Endothelial cell of umbilical vein (primary cell): ENCODE measurements around the gene CS. TPM values are rescaled to one million over a fixed set of nuclear protein-coding genes. Genes with fewer than 3 reads are reported as not detected.

Experiments used
- BruUV-seq: library from RNA; stranded (reverse); fragments of 400-500 nt; replicated peaks from 2 replicates; lab custom pipeline; 2021; lab: Mats Ljungman, UMichigan
- CTCF ChIA-PET: fragments of 300-600, 350-600 bp; sonication (Branson Sonifier 250); formaldehyde crosslinking; loops from one replicate; lab custom pipeline; 2021; ENCODE audit warnings: antibody characterized with exemption, inconsistent platforms; lab: Charles Lee
- POLR2A ChIA-PET: fragments of 300-600, 350-600 bp; sonication (Branson Sonifier 250); formaldehyde crosslinking; loops from one replicate; lab custom pipeline; 2021; ENCODE audit warnings: antibody characterized with exemption, inconsistent platforms; lab: Charles Lee
- DNase-seq: peaks from one replicate; pipeline ENCODE4 v3.0.0-alpha.2; 2011; ENCODE audit warnings: low read depth, low spot score
- FAIRE-seq: peaks from 2 replicates; lab custom pipeline; 2011; peaks lifted over from hg19 to GRCh38; lab: Jason Lieb, UNC
- H2AFZ ChIP-seq: 2 replicates; pipeline ENCODE4 v1.6.0; 2012; ENCODE audit warnings: low read depth, low read length, control low read depth, inconsistent platforms
- H3K27ac ChIP-seq: 2 replicates; pipeline ENCODE4 v1.5.1; 2011; ENCODE audit warnings: low read depth, mild to moderate bottlenecking, control low read depth, low read length, moderate library complexity; ENCODE audit not compliant: insufficient read depth
- H3K27me3 ChIP-seq, 2 experiments: 2 replicates each; pipeline versions ENCODE4 v1.6.0 to v1.6.1; 2011; ENCODE audit warnings: low read length in 2 of 2, mixed read lengths in 1 of 2; ENCODE audit not compliant: control insufficient read depth in 2 of 2, insufficient read depth in 2 of 2
- H3K36me3 ChIP-seq, 2 experiments: 2 replicates in 1 of 2; 3 replicates in 1 of 2; pipeline ENCODE4 v1.5.1; 2011; ENCODE audit warnings: low read length in 2 of 2, mild to moderate bottlenecking in 1 of 2, moderate library complexity in 1 of 2; ENCODE audit not compliant: control insufficient read depth in 2 of 2, insufficient read depth in 2 of 2; ENCODE audit errors: extremely low read depth in 1 of 2
- H3K4me1 ChIP-seq: 3 replicates; pipeline ENCODE4 v1.5.1; 2011; ENCODE audit warnings: mild to moderate bottlenecking, low read length; ENCODE audit not compliant: control insufficient read depth, insufficient read depth; ENCODE audit errors: extremely low read depth
- H3K4me2 ChIP-seq: 2 replicates; pipeline ENCODE4 v1.6.1; 2011; ENCODE audit warnings: low read length, control low read depth, mixed read lengths; ENCODE audit not compliant: insufficient read depth
- H3K4me3 ChIP-seq, 3 experiments: fragments of 200-600 bp in 1 of 3; sonication (generic), shearing (Covaris generic) in 1 of 3; replicated peaks in 1 of 3; 2 replicates each; pipeline ENCODE4 v1.5.1; 2011 to 2016; ENCODE audit warnings: control low read depth in 3 of 3, low read length in 3 of 3, mild to moderate bottlenecking in 2 of 3, inconsistent platforms in 1 of 3, low read depth in 1 of 3, moderate library complexity in 1 of 3; ENCODE audit not compliant: insufficient read depth in 1 of 3
- H3K79me2 ChIP-seq: 2 replicates; pipeline ENCODE4 v1.6.0; 2012; ENCODE audit warnings: low read length, inconsistent platforms; ENCODE audit not compliant: control insufficient read depth, insufficient read depth
- H3K9ac ChIP-seq: replicated peaks from 2 replicates; pipeline ENCODE3; 2011; ENCODE audit warnings: low read length, control low read depth; ENCODE audit not compliant: insufficient read depth; ENCODE audit errors: extremely low read depth
- H3K9me1 ChIP-seq: replicated peaks from 3 replicates; pipeline ENCODE4 v1.6.0; 2011; ENCODE audit warnings: mild to moderate bottlenecking, low read length; ENCODE audit not compliant: control insufficient read depth, insufficient read depth; ENCODE audit errors: extremely low read depth
- H3K9me3 ChIP-seq: replicated peaks from 2 replicates; pipeline ENCODE4 v1.5.1; 2012; ENCODE audit warnings: low read length, inconsistent platforms; ENCODE audit not compliant: control insufficient read depth, insufficient read depth
- H4K20me1 ChIP-seq: replicated peaks from 2 replicates; pipeline ENCODE3; 2011; ENCODE audit warnings: mild to moderate bottlenecking, low read length; ENCODE audit not compliant: control insufficient read depth, insufficient read depth; ENCODE audit errors: extremely low read depth
- CTCF ChIP-seq, 2 donors: IDR thresholded peaks; 1 replicate in 1 of 2; 2 replicates in 1 of 2; pipeline ENCODE4 v1.5.1; 2011; ENCODE audit warnings: low read length in 2 of 2, mild to moderate bottlenecking in 2 of 2, moderate library complexity in 2 of 2, control low read depth in 1 of 2, inconsistent platforms in 1 of 2, low read depth in 1 of 2; ENCODE audit not compliant: insufficient read depth in 1 of 2; ENCODE audit errors: extremely low read depth in 1 of 2
- EZH2 ChIP-seq: IDR thresholded peaks from 2 replicates; pipeline ENCODE4 v1.6.1; 2012; ENCODE audit warnings: borderline replicate concordance, low read depth, mild to moderate bottlenecking, moderate library complexity, low read length, inconsistent platforms; ENCODE audit not compliant: severe bottlenecking
- FOS ChIP-seq: IDR thresholded peaks from 2 replicates; pipeline ENCODE4 v1.6.1; 2011; ENCODE audit warnings: mild to moderate bottlenecking, low read length, moderate library complexity, borderline replicate concordance; ENCODE audit not compliant: insufficient read depth
- GATA2 ChIP-seq: IDR thresholded peaks from 2 replicates; pipeline ENCODE4 v1.7.0; 2011; ENCODE audit warnings: low read depth, mild to moderate bottlenecking, moderate library complexity, mixed read lengths, low read length; ENCODE audit not compliant: insufficient read length, insufficient read depth
- JUN ChIP-seq: IDR thresholded peaks from 2 replicates; pipeline ENCODE4 v1.6.1; 2011; ENCODE audit warnings: borderline replicate concordance, low read depth; ENCODE audit not compliant: insufficient read length, insufficient read depth
- MAX ChIP-seq: IDR thresholded peaks from 2 replicates; pipeline ENCODE4 v1.6.1; 2011; ENCODE audit not compliant: insufficient read depth, insufficient read length
- MYC ChIP-seq: IDR thresholded peaks from one replicate; pipeline ENCODE4 v1.6.1; 2011; ENCODE audit warnings: mild to moderate bottlenecking, low read depth, low read length
- POLR2A ChIP-seq: IDR thresholded peaks from 2 replicates; pipeline ENCODE4 v1.6.1; 2012; ENCODE audit warnings: low read depth, mild to moderate bottlenecking, control low read depth, low read length
- POLR2AphosphoS5 ChIP-seq: IDR thresholded peaks from 2 replicates; pipeline ENCODE4 v1.6.1; 2012; ENCODE audit warnings: low read depth, mild to moderate bottlenecking, control low read depth, low read length, moderate library complexity; ENCODE audit not compliant: insufficient read depth
- dilution Hi-C: fragments of 300-500 bp; cut with MboI; formaldehyde crosslinking; loops from one replicate; pipeline ENCODE4 v1.15.0; 2019; ENCODE audit warnings: low sequenced_read_pairs; ENCODE audit not compliant: extremely low pct_ligation_motif_present
- intact Hi-C: fragments of 100-400 bp; cut with micrococcal nuclease; formaldehyde crosslinking; loops from one replicate; pipeline ENCODE4 v1.10.0; 2022
- polyA plus RNA-seq, 4 experiments: library from polyadenylated mRNA; depleted of rRNA in 3 of 4; stranded (reverse) in 3 of 4; unstranded in 1 of 4; fragments of >200 nt; gene quantifications; 2 replicates each; pipeline versions ENCODE4 v1.2.1 to v1.2.3, GENCODE V29; 2011 to 2012; ENCODE audit warnings: missing spikeins in 1 of 4
- total RNA-seq: library from RNA; stranded (reverse); gene quantifications from 2 replicates; pipeline ENCODE4 v1.2.3, GENCODE V29; 2021

CS gene
- total and polyA plus RNA-seq, 2 donors (not counting 3 experiments of a cell fraction or from before 2014, with no cell fraction given) = 129 to 312 TPM

- H4K20me1 ChIP-seq = peaks cover 3% of the 10 kb centered on the region
- H3K27ac ChIP-seq = no peak overlapping the region
- CTCF ChIA-PET = no interaction called here
- POLR2A ChIA-PET = interaction anchor here (0.6 kb wide), 1 partner anchor 32 kb away, joined by 4 read pairs; no protein-coding TSS in a partner anchor
- dilution Hi-C loops = no loop called here
- peaks cover 56% of the 10 kb centered on the region for H3K79me2 ChIP-seq
- no peak overlapping the region for H2AFZ ChIP-seq
- BruUV-seq = no TSS peak
- peaks cover 8% of the 10 kb centered on the region for H3K4me1 ChIP-seq
- no peak for TF ChIP-seq MAX
- no peak for TF ChIP-seq POLR2AphosphoS5
- TF ChIP-seq CTCF (IDR thresholded peaks at IDR 0.05; ENCODE audit: extremely low read depth in 1 of 2, insufficient read depth in 1 of 2, low read depth in 1 of 2, low read length in 2 of 2) = no peak
- TF ChIP-seq EZH2 = no peak
- TF ChIP-seq JUN = no peak
- no peak for TF ChIP-seq POLR2A
- no peak for TF ChIP-seq MYC
- TF ChIP-seq FOS = no peak
- TF ChIP-seq GATA2 = no peak
- H3K9me3 ChIP-seq = no peaks in the 10 kb centered on the region
- H3K27me3 ChIP-seq = no peaks in the 10 kb centered on the region
- H3K4me2 ChIP-seq = no peak overlapping the region
- FAIRE-seq = no peak
- H3K9ac ChIP-seq = no peak overlapping the region
- H3K36me3 ChIP-seq = peaks cover 8 to 13% of the 10 kb centered on the region in 2 experiments
- intact Hi-C loops = no loop called here
- DNase-seq = no peak
- no peak overlapping the region for H3K4me3 ChIP-seq
- H3K9me1 ChIP-seq = no peaks in the 10 kb centered on the region
Observed at GRCh38 chr12:56288705-56289387, 11.3 kb downstream of the CS start.
